Chondrocyte (in vitro differentiated cells): ENCODE results near the gene KCNJ8. TPM values are rescaled to one million over a fixed set of nuclear protein-coding genes. Genes with fewer than 3 reads are reported as not detected.

Experiments
- DNase-seq: peaks from one replicate; pipeline ENCODE4 v3.0.0; 2021; ENCODE audit warnings: mixed read lengths, low spot score
- H3K27ac Mint-ChIP-seq: one replicate; pipeline ENCODE4 v1.8.0; 2021; ENCODE audit warnings: mild to moderate bottlenecking, moderate library complexity, mixed read lengths; ENCODE audit not compliant: unreplicated experiment
- H3K27me3 Mint-ChIP-seq: 2 replicates; pipeline ENCODE4 v1.8.0; 2021; ENCODE audit warnings: low read depth, mixed read lengths
- H3K36me3 Mint-ChIP-seq: 2 replicates; pipeline ENCODE4 v1.8.0; 2021; ENCODE audit warnings: low read depth, mixed read lengths
- H3K4me1 Mint-ChIP-seq: 2 replicates; pipeline ENCODE4 v1.8.0; 2021; ENCODE audit warnings: low read depth, mild to moderate bottlenecking, mixed read lengths
- H3K4me3 Mint-ChIP-seq: one replicate; pipeline ENCODE4 v1.8.0; 2021; ENCODE audit warnings: mild to moderate bottlenecking, moderate library complexity, mixed read lengths; ENCODE audit not compliant: unreplicated experiment
- H3K9me3 Mint-ChIP-seq: 2 replicates; pipeline ENCODE4 v1.8.0; 2021; ENCODE audit warnings: low read depth, mixed read lengths
- total RNA-seq: library from RNA; stranded (reverse); gene quantifications from 3 replicates; pipeline ENCODE4 v1.2.1, GENCODE V29; 2021
- TF ChIP-seq, protein P1 (sequence below): fragments of 200-600 bp; sonication (generic); IDR thresholded peaks from 2 replicates; pipeline ENCODE4 v1.5.0; 2021; ENCODE audit warnings: antibody characterized with exemption, mild to moderate bottlenecking, moderate library complexity

The KCNJ8 gene
- total RNA-seq, 1 donor from 2014 or later = 1.1 TPM

DNA sequence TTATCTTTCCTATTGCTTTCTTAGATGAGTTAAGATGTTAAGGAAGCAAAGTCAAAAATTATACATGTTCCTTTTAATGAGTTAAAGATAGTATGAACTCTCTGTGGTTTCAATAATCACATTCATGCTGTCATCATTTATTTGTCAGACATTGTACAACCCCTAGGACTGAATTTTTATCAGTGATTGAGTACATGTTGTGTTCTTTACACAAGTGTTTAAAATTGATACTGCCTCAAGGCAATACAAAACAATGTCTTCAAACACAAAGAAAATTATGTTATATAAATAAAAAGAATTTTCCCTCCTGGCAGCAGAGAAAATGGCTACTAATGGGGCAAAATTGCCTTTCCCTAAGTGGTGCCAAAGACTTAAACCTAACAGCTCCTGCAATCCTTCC is 34.6 kb upstream of the KCNJ8 start:
- peaks cover 7% of the 10 kb centered on the region for H3K9me3 Mint-ChIP-seq
- no peaks in the 10 kb centered on the region for H3K36me3 Mint-ChIP-seq
- DNase-seq = no peak
- no peak overlapping the region for H3K27ac Mint-ChIP-seq
- no peaks in the 10 kb centered on the region for H3K27me3 Mint-ChIP-seq
- no peaks in the 10 kb centered on the region for H3K4me1 Mint-ChIP-seq
- TF ChIP-seq, protein P1, sequence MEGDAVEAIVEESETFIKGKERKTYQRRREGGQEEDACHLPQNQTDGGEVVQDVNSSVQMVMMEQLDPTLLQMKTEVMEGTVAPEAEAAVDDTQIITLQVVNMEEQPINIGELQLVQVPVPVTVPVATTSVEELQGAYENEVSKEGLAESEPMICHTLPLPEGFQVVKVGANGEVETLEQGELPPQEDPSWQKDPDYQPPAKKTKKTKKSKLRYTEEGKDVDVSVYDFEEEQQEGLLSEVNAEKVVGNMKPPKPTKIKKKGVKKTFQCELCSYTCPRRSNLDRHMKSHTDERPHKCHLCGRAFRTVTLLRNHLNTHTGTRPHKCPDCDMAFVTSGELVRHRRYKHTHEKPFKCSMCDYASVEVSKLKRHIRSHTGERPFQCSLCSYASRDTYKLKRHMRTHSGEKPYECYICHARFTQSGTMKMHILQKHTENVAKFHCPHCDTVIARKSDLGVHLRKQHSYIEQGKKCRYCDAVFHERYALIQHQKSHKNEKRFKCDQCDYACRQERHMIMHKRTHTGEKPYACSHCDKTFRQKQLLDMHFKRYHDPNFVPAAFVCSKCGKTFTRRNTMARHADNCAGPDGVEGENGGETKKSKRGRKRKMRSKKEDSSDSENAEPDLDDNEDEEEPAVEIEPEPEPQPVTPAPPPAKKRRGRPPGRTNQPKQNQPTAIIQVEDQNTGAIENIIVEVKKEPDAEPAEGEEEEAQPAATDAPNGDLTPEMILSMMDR = no peak
- H3K4me3 Mint-ChIP-seq = no peak overlapping the region

DNA sequence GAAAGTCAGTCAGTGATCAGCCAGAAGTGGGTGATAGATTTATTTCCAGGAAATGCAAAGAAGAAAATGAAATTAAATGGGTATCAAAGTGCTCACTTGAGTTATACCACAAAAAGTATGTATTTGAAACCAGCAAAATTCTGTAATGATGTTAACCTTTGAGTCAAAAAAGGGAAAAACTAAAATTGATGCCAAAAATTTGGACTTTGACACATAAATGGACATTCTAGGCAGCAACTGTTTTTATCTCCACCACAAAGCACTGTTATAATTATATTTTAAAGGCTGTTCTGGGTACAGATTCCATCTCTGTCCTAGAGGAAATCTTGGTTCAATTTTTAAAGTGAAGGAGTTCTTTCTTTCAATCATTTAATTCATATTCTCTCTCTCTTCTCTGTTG is 31.7 kb upstream of the KCNJ8 start:
- Mint-ChIP-seq H3K36me3 (no peaks in the 10 kb centered on the region), H3K9me3 (peaks cover 7% of the 10 kb centered on the region), H3K4me1 (no peaks in the 10 kb centered on the region), H3K27ac (no peak overlapping the region), H3K4me3 (no peak overlapping the region), H3K27me3 (no peaks in the 10 kb centered on the region)
- no peak for DNase-seq
- TF ChIP-seq, protein P1 = no peak

DNA sequence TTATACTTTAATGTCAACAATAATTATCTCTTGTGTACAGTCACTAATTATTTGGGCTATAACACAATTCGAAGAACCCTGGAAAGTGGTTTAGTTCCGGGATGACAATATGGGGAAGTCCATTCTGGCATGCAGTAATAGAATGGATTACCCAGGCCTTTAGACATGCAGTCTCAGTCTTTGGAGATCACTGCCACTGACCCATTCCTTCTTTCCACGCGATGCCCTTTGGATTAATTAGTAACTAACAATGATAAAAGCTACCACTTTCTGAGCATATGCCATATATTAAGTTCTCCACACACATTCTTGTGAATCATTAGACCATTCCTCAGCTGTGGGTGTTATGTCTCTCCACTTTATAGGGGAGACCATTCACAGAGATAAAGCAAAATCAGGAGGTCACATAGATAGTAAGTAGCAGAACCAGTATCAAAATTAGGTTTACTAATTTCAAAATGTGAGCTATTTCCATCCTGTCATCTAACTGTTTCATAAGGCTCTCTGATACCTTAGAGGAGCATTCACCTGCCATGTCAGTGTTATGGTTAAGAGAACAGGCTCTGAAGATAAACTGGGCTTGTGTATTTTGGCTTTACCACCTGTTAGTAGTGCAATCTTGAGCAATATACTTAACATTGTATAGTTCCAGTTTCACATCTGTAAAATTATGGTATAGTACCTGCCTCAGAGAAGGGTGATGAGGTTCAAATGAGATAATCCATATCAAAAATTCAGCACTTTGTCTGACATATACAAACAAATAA is 27.2 kb upstream of the KCNJ8 start:
- no peak for DNase-seq
- no peaks in the 10 kb centered on the region for H3K36me3 Mint-ChIP-seq
- no peak overlapping the region for H3K4me3 Mint-ChIP-seq
- TF ChIP-seq, protein P1 = no peak
- H3K4me1 Mint-ChIP-seq = no peaks in the 10 kb centered on the region
- H3K27ac Mint-ChIP-seq = no peak overlapping the region
- no peaks in the 10 kb centered on the region for H3K27me3 Mint-ChIP-seq
- no peaks in the 10 kb centered on the region for H3K9me3 Mint-ChIP-seq

DNA sequence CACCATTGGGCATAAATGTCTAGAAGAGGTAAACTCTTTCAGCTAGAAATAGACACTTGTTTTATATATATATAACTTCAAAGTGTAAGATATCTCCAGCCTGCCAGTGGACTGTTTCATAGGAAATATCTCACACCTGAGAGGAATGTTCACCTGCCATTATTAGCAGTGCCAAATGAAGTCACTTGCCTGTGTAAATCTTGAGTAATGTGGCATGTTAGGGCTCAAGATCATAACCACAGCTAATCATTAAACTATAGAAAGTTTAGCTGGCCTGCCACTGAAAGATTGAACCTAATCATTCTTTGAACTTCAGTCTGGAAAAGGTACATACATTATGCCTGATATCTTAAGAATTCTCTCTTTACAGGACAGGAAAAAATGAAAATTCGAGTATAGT is 25.5 kb upstream of the KCNJ8 start:
- H3K27me3 Mint-ChIP-seq = no peaks in the 10 kb centered on the region
- DNase-seq = no peak
- TF ChIP-seq, protein P1 = no peak
- no peak overlapping the region for H3K27ac Mint-ChIP-seq
- H3K4me3 Mint-ChIP-seq = no peak overlapping the region
- peaks cover 3% of the 10 kb centered on the region for H3K9me3 Mint-ChIP-seq
- no peaks in the 10 kb centered on the region for H3K4me1 Mint-ChIP-seq
- no peaks in the 10 kb centered on the region for H3K36me3 Mint-ChIP-seq

DNA sequence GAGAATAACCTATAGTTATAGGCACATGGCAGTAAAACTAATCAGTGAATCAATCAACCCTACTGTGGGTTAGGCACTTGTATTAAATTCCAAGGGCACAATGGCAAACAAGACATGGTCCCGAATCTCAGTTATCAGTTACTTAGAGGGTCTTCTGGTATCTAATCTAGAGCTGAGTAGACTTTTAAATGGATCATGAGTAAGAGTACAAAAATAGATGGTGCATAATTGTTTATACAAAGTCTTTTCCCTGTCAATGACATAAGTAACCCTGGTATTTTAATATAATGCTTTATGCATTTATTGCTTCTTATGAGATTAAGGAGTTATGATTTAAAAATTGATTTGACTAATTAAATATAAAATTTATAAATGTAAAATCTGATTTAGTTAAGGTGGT is 23.0 kb upstream of the KCNJ8 start:
- H3K9me3 Mint-ChIP-seq = peaks cover 13% of the 10 kb centered on the region
- H3K4me1 Mint-ChIP-seq = no peaks in the 10 kb centered on the region
- no peak for DNase-seq
- TF ChIP-seq, protein P1 = no peak
- H3K36me3 Mint-ChIP-seq = peaks cover 3% of the 10 kb centered on the region
- H3K4me3 Mint-ChIP-seq = no peak overlapping the region
- H3K27me3 Mint-ChIP-seq = peaks cover 10% of the 10 kb centered on the region
- H3K27ac Mint-ChIP-seq = no peak overlapping the region
